ENCODE data around the gene METRNL.
"Not testable (repeated sequence)": the region's sequence is repeated elsewhere in the genome, so short reads cannot be mapped to it uniquely, and the experiment has no call there.

The METRNL gene

GRCh38 chr17:83065660-83066542 lies 13.5 kb upstream of the METRNL start:
- no peak for DNase-seq (ENCODE audit: extremely low read depth, low read depth)
- TF ChIP-seq, protein P1, sequence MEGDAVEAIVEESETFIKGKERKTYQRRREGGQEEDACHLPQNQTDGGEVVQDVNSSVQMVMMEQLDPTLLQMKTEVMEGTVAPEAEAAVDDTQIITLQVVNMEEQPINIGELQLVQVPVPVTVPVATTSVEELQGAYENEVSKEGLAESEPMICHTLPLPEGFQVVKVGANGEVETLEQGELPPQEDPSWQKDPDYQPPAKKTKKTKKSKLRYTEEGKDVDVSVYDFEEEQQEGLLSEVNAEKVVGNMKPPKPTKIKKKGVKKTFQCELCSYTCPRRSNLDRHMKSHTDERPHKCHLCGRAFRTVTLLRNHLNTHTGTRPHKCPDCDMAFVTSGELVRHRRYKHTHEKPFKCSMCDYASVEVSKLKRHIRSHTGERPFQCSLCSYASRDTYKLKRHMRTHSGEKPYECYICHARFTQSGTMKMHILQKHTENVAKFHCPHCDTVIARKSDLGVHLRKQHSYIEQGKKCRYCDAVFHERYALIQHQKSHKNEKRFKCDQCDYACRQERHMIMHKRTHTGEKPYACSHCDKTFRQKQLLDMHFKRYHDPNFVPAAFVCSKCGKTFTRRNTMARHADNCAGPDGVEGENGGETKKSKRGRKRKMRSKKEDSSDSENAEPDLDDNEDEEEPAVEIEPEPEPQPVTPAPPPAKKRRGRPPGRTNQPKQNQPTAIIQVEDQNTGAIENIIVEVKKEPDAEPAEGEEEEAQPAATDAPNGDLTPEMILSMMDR (IDR thresholded peaks at IDR 0.05; ENCODE audit: low read depth, low read length) = no peak

GRCh38 chr17:83066543-83066890 lies 12.9 kb upstream of the METRNL start:
- DNase-seq (ENCODE audit: extremely low read depth, low read depth) = not testable (repeated sequence)

DNA sequence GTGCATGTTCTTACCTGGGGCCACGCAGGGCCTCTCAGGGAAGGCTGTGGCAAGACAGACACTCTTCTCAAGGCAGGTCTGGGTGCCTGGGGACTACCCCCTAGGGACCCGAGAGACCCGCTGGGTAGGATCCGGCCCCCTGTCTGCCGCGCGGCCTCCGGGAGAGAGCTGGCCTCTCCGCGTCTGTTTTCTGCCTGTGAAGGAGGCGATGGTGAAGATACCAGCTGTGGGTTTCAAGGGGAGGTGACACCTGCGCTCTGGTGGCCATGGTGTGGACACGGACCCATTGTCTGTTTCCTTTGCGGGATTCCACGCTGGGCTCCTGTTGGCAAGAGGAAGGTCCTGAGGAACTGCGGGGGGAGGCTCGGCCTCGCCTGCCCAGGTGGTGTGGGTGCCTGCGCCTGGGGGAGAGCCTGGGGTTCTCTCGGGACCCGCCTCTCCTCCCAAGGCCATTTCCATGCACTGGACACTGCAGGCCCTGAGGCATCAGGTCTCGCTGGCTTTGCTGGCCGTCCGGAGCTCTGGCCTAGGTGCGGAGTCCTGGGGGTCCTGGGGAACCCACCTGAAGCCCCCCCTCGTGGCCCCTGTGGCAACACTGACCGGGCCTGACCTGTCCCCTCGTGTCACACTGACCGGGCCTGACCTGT lies 12.2 kb upstream of the METRNL start:
- TF ChIP-seq, protein P1 (IDR thresholded peaks at IDR 0.05; ENCODE audit: low read depth, low read length) = no peak
- DNase-seq (ENCODE audit: extremely low read depth, low read depth) = no peak

DNA sequence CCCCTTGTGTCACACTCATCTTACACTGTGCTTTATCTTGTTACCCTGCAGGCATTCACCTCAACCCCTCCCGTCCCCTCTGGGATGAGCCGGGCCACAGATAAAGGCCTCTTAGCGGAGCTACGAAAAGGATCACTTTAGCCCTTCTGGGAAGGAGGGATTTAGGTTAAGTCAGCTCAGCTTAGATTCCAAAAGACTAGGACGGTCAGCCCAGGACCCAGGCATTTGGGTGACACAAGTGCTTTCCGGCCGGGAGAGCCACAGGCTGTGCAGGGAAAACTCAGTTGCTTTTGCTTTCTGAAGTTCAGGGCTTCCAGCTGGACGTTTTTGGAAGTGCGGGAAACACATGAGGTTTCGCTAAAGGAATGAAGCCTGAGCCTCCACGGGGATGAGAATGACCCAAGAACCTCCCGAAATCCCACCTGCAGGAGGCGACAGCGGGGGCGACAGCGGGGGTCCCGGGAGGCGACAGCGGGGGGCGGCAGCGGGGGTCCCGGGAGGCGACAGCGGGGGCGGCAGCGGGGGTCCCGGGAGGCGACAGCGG lies 11.6 kb upstream of the METRNL start:
- TF ChIP-seq, protein P1 (IDR thresholded peaks at IDR 0.05; ENCODE audit: low read depth, low read length) = no peak
- DNase-seq (ENCODE audit: extremely low read depth, low read depth) = no peak

DNA sequence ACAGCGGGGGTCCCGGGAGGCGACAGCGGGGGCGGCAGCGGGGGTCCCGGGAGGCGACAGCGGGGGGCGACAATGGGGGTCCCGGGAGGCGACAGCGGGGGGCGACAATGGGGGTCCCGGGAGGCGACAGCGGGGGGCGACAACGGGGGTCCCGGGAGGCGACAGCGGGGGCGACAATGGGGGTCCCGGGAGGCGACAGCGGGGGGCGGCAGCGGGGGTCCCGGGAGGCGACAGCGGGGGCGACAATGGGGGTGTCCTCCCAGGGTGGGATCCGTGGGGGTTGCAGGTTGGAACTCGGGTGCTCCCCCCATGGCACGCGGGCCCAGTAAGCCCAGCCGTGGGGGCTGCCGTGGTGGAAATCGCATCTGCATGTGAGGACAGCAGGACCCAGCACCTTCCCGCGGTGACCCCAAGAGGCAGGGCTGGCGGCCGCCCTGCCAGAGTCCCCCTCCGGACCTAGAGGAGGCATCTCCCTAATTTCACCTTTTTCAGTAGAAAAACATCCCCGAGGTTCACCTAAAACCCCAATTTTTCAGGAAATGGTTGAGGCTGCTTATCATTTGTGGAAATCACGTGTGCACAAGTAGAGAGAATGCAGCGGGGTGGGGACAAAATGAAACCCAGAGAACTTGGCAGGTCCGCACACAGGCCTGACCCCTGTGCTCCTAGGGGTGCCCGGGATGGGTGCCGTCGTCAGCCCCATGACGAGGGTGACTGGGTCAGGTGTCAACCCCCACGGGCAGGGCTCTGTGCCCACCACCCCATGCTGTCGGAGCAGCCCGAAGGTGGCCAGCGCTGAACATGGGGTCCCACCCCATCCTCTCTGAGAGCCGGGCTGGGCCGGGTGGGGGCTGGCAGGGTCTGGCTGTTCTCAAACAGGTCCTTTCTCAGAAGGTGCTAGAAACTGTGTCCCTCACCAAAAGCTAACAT lies 10.5 kb upstream of the METRNL start:
- TF ChIP-seq, protein P1 (IDR thresholded peaks at IDR 0.05; ENCODE audit: low read depth, low read length) = no peak
- no peak for DNase-seq (ENCODE audit: extremely low read depth, low read depth)

GRCh38 chr17:83069571-83069906 lies 9.9 kb upstream of the METRNL start:
- DNase-seq (ENCODE audit: extremely low read depth, low read depth) = no peak
- TF ChIP-seq, protein P1 (IDR thresholded peaks at IDR 0.05; ENCODE audit: low read depth, low read length) = no peak

DNA sequence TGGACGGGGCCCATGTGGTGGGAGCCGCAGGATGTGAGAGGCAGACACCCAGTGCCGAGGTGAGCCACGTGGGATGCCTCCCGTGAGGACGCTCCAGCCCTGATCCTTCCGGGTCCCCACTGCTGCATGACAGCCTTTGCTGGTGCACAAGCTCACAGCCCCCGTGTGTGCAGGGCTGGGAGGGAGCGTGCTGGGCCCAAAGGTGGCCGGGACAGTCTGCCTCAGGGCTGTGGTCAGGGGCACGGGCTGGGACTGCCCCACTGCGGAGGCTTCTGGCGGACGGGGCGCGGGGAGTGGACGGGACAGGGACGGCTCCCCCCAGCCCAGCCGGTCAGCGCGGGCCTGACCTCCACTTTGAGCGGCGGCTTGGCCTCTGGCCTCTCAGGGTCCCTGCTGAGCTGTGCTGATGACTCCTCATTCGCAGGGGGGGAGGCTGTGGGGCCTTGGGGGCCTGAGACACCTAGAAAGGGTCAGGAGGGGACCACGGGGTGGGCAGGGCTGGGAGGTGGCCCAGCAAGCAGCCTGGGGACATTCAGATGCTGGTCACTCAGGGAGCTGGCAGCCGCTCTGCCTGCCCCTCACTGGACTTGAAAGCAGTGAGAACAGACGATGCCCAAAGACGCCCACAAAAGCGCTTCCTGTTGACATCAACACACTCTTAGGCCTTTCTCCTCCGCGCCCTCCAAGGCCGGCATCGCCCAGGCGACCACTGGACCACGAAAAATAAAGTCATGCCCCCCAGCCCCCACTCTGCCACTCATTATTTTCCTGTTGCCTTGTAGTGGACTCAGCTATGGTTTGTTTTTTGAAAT lies 9.3 kb upstream of the METRNL start:
- no peak for DNase-seq (ENCODE audit: extremely low read depth, low read depth)
- TF ChIP-seq, protein P1 (IDR thresholded peaks at IDR 0.05; ENCODE audit: low read depth, low read length) = no peak

Measured in AG09319 (cell line).